GM18499 (cell line): ENCODE measurements around the gene LRCH4.

ENCODE experiments used
- ATAC-seq: cut with Tn5 transposase; IDR thresholded peaks from one replicate; pipeline ENCODE4 v1.9.1; 2021; ENCODE audit warnings: moderate number of reproducible peaks; ENCODE audit not compliant: insufficient read depth, unreplicated experiment

Gene LRCH4

DNA sequence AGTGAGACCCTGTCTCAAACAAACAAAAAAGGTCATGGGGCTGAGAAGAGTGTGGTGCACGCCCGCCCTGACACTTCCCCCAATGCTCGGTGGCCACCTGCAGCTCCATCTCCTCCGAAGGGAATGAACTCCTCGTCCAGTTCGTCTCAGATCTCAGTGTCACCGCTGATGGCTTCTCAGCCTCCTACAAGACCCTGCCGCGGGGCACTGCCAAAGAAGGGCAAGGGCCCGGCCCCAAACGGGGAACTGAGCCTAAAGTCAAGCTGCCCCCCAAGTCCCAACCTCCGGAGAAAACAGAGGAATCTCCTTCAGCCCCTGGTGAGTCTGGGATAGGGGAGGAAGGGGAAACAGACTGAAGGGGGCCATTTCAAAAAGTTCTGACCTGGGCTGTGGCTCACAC, 20.4 kb upstream of the LRCH4 start:
- no peak for ATAC-seq

DNA sequence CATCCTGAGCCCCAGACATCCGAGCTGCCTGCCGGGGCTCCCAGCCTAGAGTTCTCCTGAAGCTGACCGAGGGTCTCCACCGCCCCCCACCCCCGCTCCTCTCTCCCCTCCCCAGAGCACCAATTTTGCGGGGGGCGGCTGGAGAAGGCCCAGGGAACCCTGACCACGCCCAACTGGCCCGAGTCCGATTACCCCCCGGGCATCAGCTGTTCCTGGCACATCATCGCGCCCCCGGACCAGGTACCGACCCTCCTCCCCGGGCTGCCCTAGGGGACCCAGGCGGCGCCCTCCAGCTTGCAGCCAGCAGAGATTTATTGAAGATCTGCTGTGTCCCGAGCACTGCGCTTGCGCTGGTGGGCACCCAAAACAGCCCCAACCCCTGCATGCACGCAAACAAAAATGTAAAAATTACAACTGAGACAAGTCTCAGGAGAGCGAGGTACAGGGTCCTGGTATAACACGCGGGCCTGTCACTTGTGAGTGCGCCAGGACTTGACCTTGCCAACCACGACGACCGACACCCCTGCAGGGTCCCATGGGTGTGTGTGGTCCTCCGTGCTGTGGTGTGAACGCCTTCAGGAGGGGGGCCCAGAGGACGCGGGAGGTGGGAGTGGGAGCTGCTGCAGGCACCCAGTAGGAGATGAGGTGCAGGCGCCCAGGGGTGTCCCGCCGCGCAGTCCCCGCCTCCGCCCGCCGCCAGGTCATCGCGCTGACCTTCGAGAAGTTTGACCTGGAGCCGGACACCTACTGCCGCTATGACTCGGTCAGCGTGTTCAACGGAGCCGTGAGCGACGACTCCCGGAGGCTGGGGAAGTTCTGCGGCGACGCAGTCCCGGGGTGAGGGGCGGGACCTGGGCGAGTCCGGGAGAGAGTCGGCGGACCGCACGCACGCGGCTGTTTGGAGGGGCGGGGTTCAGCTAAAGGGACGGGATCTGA, 19.3 kb upstream of the LRCH4 start:
- ATAC-seq = no peak

DNA sequence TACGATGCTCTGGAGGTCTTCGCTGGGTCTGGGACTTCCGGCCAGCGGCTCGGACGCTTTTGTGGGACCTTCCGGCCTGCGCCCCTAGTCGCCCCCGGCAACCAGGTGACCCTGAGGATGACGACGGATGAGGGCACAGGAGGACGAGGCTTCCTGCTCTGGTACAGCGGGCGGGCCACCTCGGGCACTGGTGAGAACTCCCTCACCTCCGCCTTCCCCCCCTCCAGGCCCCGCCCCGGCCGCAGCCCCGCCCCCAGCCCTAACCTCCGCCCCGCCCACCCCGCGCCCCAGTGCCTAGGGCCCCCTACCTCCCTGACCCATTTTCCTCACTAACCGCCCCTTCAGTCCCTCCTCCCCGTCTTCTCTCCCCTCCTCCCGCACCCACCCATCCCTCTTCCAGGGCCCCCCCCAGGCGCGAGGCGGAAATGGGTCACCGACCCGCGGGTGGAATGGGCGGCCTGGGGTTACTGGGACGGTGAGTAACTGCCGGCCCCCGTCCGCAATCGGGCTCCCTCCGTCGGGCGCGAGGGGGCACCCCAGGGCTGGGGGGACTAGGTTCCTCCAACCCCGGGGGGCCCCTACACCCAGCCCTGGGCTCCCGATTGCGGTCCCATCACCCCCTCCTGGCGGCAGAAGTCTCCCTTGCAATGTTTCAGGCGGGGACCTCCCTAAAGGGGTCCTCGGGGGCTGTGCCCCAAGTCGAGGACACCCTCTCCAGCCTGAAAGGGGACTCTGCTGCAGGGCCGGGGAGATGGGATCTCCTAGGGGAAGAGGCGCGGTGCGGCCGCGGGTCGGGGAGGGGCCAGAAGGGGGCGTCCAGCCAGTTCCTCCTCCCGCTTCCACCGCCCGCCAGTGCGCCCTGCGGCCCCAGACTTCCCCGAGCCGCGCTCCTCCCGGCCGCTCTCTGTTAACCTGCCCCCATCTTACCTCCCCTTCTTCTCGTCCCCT, 18.4 kb upstream of the LRCH4 start:
- ATAC-seq = no peak

DNA sequence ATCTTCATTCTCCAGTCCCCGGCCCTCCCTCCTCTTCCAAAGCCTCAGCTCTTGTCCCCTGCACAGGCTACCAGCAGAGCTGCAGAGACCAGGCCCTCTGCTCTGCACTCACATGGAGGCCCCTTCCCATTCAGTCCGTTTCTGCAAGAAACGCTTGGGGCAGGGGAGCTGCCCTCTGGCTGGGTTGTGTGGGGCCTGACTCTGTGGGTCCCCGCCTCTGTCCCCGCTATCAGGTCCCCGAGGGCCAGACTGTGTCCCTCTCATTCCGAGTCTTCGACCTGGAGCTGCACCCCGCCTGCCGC, 17.7 kb upstream of the LRCH4 start:
- no peak for ATAC-seq

GRCh38 chr7:100602889-100603725, 17.2 kb upstream of the LRCH4 start:
- no peak for ATAC-seq

- no peak for ATAC-seq
Measured at GRCh38 chr7:100600730-100601038, 14.8 kb upstream of the LRCH4 start.

DNA sequence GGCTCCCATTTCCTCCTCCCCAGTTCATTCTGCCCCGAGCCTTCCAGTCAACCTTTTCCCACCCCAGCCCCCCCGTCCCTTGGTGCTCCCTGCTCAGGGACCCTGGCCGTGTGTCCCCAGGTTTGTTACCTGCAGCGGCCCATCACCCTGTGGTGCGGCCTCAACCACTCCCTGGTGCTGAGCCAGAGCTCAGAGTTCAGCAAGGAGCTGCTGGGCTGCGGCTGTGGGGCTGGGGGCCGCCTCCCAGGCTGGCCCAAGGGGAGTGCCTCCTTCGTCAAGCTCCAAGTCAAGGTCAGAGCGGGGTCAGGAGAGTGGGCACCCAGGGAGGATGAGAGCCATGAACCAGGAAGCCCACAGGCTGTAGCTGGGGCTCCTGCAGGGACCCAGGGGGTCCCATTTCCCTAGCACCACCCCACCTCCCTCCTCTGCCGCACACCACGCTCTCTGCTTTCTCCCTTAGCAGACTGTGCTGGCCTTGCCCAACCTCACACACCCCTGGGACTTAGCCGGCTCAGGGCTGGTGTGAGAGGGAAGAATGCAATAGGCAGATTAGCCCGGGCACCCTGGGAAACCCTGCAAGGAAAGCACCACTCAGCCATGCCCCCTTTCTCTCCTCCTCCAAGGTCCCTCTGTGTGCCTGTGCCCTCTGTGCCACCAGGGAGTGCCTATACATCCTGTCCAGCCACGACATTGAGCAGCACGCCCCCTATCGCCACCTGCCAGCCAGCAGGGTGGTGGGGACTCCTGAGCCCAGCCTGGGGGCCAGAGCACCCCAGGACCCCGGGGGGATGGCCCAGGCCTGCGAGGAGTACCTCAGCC, 14.2 kb upstream of the LRCH4 start:
- no peak for ATAC-seq

DNA sequence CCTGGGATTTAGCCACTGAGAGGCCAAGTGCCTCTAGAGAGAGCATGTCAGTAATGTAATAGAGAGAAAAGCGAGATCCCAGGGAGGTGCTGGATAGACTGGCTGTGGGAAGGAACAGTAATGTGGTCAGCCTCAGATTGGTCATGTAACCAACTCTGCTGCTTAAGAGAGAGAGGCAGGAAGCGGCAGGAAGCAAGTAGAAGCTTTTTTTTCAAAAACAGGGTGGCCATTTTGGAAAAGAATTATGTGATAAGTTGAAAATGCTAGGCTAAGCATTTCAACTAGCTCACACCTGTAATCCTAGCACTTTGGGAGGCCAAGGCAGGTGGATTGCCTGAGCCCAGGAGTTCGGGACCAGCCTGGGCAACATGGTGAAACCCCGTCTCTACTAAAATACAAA, 12.5 kb upstream of the LRCH4 start:
- no peak for ATAC-seq

DNA sequence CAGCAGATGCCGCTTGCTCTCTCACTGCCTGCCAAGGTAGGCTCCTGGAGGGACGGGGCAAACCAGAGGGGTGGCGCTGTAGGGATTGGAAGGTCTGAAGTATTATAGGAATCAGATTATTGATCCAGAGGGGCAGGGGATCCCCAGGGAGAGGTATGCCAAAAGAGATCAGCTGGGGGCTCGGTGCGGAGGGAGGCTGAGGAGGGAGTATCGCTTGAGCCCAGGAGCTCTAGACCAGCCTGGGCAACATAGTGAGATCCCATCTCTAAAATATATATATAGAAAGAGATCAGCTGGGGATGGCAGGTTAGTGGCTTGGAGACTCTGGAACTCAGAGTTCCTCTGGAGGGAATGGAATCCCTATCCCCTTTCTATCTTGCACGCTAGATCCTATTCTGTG, 9.3 kb upstream of the LRCH4 start:
- ATAC-seq = no peak

DNA sequence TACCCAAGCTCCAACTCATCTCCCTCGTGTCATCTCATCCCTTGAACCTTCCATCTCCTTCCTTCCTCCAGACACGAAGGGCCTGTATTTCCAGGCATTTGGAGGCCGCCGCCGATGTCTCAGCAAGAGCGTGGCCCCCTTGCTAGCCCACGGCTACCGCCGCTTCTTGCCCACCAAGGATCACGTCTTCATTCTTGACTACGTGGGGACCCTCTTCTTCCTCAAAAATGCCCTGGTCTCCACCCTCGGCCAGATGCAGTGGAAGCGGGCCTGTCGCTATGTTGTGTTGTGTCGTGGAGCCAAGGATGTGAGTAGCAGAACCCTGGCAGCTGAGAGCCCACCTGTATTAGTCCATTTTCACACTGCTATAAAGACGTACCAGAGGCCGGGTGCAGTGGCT, 5.7 kb upstream of the LRCH4 start:
- ATAC-seq = no peak

DNA sequence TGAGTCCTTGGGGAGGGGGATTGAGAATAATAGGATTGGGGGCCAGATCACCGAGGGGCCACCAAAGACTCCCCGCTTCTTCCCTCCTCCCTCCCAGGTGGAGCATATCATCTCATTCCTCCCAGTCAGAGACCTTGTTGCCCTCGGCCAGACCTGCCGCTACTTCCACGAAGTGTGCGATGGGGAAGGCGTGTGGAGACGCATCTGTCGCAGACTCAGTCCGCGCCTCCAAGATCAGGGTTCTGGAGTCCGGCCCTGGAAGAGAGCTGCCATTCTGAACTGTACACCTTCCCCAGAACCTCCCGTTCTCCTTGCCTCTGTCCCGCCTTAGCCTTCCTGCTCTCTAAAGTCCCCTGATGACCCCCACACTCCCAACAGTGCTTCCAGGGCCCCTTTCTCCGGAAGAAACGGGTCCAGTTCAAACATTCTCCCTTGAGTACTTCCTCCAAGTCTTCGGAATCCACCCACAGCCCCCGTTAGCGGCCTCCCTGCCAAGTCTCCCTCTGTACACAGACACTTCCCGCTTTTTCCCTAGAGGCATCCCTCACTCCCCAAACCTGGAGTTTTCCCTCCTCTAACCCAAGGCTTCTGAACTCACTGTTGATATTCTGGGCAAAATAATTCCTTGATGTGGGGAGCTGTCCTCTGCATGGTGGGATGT, 4.3 kb upstream of the LRCH4 start:
- no peak for ATAC-seq

- ATAC-seq = no peak
Measured at GRCh38 chr7:100589341-100589947, 3.5 kb upstream of the LRCH4 start.

- no peak for ATAC-seq
Measured at GRCh38 chr7:100588438-100588837, 2.5 kb upstream of the LRCH4 start.

DNA sequence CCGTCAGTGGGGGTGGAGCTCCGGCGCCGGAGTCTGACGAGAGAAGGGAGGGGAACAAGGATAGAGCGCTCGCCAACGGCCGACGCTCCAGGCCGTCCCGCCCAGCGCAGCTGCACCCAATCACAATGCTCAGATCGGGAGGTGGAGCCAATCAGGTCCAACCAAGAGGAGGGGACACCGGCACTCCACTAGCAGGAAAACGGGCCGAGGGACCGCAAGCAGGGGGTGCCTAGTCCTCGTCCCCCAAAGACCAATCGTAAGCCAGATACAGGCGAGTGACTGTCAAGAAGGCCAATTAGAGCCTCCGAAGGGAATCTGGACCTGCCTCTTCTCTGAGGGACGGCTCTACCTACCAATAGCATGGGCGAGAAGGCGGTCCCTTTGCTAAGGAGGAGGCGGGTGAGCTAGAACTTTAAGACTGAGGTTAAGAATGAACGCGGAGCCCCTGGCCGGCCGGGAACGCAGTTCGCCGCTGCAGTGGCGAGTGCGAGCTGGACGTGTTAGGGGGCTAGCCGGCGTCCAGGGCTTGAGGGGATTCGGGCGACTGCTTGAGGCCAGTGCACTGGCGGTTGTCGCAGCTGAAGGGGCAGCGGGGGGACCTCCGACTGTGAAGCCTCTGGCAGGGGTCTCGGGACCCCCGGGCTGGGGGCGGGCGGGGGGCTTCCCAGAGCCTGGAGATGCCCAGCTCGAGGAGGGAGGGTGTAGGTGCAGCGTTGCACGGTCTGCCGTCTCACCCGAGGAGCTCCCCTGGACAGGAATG, 517 bp upstream of the LRCH4 start, which contains the start of gene FBXO24:
Gene FBXO24 (plus strand): TSS at position 63 of the 760 bp plus-strand sequence. CDS start 298 bp downstream, at position 361.
- ATAC-seq = peak; percentile 76

DNA sequence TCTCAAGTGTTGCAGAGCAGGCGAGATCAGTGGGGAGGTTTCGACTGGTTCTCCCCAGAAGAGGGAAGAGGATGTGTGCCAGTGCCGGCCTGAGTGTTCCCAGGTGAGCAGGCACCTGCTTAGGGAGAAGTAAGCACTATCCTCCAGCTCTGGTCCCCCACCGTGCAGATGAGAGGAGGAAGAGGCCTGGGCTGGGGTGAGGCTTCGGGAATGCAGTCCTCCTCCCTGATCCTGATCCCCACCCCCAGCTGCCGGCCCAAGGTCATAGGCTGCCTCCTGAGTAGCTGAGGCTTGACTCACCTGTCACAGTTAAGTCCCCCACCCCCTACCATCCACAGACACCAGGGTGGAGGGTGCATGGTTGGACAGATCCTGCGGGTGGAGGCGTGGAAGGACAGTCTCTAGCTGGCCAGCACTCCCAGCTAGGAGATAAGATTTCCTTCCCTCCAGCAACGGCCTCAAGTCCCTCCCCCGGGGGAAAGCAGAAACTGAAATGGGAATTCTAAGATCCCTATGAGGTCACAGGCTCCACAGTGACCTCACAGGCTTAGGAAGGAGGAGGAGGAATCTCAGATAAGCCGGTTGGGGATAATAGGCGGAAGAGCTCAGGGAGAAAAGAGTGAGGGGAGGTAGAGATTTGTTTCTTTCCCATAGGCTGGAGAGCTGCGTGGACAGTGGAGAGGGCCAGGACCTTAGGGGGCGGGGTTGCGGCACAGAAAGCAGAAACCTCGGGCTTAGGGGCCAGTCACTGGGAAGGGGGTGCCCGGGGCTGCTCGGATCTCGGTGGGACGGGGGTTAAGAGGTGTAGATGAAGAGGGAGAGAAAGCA, 1.0 kb downstream of the LRCH4 start:
- no peak for ATAC-seq

DNA sequence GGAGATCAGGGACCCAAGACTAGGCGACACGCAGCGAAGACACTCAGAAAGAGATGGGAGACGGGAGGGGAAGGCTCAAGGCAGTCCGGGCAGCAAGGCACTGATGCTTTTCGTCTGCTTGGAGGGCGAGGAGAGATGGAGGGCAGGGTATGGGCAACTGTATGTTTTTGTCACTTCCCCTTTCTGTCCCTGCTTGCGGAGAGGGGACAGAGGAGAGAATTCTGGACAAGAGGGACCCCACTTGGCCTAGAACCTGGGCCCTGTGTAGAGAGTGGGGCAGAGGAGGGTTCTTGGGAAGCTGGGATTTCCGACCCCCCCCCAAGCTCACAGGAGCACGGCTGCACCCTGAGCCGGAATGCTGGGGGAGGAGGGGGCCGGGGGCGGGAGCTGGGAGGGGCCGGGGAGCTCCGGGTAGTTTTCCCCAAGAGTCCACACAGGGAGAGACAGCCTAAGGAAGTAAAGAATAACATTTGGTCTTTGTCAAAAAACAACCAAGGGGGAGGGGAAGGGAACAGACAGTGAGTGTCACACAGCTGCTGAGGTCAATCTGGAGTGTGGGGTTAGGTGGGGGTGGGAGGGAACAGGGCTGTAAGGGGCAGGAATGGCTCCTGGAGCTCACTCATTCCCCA, 1.8 kb downstream of the LRCH4 start:
- ATAC-seq = no peak
